ENCODE measurements around the gene ALKBH5. TPM values are rescaled to one million over a fixed set of nuclear protein-coding genes. Genes with fewer than 3 reads are reported as not detected.

Gene ALKBH5
- total RNA-seq, 1 donor from 2014 or later, result 124 TPM

DNA sequence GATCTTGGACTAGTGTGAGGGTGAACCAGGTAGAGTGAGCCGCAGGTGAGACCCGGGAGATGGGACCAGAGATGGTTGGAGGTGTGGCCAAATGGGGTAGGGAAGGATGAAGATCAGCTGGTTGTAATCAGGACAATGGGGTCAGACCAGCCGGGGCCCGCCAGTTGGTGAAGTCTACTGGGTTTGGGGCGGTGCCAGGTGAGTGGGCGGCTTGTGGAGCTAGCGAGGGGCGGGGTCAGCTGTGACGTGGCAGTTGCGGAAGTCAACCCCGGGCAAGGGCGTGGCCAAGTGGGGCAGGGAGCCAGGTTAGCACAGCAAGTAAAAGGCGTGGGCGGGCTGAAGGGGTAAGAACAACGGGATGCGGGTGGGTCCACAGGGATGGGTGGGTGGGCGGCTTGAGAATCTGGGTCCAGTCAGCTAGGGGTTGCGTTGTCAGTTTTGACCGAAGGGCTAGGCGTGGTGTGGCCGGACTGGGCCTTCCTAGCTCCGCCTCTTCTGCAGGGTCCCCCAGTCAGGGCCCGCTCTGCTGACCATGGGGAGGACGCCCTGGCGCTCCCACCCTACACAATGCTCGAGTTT, 25.5 kb upstream of the ALKBH5 start:
- DNase-seq, result peak; percentile 93

DNA sequence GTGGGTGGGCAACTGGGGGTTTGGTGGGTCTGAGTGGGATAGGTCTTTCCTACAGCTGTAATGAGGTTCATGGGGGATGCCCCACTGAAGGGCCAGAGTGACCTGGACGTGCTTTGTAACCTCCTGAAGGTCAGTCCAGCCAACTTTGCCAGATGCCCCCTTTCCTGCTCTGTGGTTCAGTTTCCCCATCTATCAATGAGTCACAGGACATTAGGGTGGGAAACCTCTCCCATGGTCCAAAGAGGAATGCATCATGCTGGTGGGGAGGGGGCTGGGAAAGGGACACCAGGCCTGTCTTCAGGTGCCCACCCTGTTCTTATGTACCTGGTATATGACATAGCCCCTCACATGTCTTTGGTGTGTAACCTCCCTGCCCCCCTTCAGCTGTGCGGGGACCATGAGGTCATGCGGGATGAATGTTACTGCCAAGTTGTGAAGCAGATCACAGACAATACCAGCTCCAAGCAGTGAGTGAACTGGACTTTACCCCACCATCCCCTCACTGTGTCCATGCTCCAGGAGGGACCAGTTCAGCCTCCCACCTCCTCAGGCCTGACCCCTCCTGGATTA, 24.0 kb upstream of the ALKBH5 start:
- no peak for DNase-seq

DNA sequence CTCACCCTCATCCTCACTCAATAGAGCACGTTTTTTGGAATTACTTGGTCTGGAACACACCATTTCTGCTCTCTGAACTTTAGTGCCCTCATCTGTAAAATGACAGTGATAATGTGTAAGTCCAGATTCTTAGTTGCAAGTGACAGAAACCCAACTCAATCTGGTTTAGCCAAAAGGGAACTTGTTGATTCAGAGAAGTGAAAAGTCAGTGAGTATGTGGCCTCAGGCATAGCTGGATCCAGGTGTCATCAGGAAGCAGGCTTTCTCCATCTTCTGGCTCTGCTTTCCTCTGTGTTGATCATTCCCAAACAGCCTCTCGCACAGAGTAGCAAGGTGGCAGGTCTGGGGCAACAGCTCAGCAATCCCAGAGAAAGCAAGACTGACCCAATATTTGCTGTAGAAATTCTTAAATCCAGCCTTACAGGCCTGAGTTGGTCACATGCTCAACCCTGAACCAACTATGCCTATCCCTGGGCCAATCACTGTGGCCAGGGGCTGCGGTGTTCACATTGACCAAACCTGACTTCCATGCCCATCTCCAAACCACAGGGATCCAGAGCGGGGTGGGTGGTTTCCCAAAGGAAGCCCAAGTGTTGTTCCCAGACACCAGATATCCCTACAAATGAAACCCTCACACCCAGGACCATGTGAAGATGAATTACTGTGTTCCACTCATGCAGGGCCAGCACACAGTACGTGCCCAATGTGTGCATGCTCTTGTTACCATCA, 23.3 kb upstream of the ALKBH5 start:
- DNase-seq, result no peak

- no peak for DNase-seq
These were observed 22.2 kb upstream of the ALKBH5 start for GRCh38 chr17:18161207-18162145.

DNA sequence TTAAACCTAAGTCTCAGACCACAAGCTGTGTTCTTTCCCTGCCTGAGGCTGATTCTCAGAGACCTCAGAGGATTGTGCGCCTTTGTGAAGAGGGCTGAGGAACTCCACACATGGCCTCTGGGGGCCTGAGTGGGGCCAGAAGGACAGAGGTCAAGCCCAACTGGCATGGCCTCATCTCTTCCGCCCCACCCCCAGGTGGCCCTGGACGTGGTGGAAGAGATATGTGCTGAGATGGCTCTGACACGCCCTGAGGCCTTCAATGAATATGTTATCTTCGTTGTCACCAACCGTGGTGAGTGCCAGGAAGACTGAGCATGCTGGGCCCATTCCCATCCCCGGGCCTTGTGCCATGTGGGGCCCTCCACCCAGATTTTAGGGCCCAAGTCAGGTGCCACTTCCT, 20.1 kb upstream of the ALKBH5 start:
- DNase-seq, result no peak

GRCh38 chr17:18166894-18167293, 16.7 kb upstream of the ALKBH5 start:
- no peak for DNase-seq

DNA sequence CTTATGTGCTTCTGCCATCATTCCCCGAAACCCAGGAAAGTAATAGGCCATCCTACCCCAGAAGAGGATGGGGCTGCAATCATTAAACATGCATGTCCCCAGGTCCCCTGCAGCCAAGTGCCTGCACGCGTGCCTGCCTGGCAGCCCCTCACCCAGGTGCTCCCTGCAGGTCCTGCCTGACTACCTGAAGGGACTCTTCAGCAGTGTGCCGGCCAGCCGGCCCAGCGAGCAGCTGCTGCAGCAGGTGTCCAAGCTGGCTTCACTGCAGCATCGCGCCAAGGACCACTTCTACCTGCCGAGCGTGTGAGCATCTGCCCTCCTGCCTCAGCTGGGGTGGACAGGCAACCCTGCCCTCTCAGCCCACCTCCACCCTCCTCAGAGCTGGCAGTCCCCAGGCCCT, 16.2 kb upstream of the ALKBH5 start:
- no peak for DNase-seq

DNA sequence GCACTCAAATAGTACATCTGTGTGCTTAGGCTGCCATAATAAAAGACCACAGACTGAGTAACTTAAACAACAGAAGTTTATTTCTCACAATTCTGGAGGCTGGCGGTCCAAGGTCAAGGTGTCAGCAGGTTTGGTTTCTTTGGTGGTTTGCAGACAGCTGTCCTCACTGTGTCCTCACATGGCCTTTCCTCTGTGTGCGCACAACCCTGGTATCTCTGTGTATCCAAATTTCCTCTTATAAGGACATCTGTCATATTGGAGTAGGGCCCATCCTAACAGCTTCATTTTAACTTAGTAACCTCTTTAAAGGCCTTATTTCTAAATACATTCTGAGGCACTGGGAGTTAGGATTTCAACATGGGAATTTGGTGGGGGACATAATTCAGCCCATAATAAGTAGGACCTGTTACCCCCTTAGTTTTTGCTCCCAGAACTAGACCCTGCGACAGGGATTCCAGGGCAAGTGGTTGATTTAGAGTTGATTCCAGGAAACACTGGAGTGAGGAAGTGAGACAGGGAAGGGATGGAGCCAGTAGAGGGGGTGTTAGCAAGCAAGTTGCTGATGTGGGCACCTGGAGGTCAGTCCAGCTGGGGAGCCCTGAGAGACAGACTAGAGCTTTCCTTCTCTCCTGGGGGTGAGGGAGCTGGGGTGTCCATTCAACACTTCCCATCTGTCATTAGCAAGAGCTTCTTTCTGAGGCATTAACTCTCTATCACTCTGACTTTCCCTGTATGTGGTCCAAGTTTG, 10.9 kb upstream of the ALKBH5 start:
- DNase-seq, result no peak

DNA sequence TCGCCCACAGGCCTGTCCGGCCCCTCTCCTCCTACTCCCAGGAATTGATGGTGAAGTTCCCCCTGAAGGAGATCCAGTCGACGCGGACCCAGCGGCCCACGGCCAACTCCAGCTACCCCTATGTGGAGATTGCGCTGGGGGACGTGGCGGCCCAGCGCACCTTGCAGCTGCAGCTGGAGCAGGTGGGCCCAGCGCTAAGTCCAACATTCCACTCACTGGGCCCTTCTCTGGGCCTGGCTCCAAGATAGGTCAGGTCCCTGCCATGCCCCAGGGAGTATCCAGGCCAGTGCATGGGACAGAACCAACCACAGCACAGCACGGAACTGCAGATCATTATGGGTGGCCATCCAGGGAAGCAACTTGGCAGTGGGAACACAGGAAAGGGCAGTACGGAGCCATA, 9.9 kb upstream of the ALKBH5 start:
- no peak for DNase-seq

- DNase-seq, result no peak
These were observed 7.5 kb upstream of the ALKBH5 start for GRCh38 chr17:18176176-18176575.

GRCh38 chr17:18177133-18177532, 6.5 kb upstream of the ALKBH5 start:
- DNase-seq, result no peak

DNA sequence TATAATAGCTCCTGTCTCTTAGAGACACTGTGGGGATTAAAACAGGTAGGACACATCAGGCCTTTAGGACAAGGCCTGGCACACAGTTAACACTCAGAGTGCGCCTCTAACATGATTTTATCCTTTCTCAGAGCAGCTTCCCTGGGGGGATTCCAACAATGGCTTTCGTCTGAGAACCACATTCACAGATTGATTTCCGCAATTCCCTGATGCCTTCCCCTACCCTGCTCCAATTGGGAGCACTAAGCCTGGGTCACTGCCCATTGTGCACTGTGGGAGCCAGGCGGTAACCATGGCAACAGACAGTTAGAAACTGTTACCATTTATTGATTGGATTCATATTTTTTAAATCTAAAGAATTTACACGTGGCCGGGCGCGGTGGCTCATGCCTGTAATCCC, 5.9 kb upstream of the ALKBH5 start:
- no peak for DNase-seq

DNA sequence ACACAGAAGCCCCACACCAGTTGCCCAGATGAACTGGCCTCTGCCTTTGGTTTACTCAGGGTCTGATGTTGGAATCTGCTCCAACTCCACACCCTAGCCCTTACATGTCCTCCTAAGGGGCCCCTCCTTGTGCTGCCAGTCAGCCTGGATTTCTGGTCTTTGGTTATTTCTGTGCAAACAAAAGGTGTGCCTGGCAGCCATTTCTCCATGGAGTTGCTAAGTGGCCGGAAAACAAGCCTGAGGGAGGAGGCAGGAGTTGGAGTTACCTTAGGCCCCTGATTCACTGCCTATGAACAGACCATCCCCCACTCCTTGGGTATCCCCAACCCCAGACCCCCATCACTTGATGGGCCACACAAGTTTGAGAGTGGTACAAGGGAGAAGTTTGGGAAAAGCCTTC, 4.4 kb upstream of the ALKBH5 start:
- no peak for DNase-seq

- DNase-seq, result no peak
These were observed 3.8 kb upstream of the ALKBH5 start for GRCh38 chr17:18179804-18180203.

DNA sequence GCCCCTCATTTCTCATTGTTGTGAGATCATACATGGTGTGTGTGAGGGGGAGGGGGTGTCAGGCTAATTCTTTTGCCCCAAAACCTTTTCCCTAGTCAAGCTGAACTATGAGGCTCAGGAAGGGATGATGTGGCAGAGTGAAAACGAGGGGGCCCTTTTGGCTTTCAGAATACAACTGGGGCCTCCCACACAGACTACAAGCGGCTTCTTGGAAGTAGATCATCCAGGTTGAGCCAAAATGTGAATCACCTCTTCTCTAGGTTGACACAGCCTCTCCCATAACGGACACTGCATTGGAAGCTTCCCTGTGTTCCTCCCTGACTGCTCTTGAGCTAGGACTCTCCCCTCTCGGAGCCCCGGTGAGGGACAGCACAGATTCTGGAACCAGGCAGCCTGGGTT, 2.3 kb upstream of the ALKBH5 start:
- DNase-seq, result peak; percentile 73

- DNase-seq, result peak; percentile 56
These were observed 1.3 kb upstream of the ALKBH5 start for GRCh38 chr17:18182110-18182977.

- no peak for DNase-seq
These were observed 672 bp upstream of the ALKBH5 start for GRCh38 chr17:18182978-18183333.

GRCh38 chr17:18184143-18185031, 759 bp downstream of the ALKBH5 start:
- DNase-seq, result peak; percentile 48

DNA sequence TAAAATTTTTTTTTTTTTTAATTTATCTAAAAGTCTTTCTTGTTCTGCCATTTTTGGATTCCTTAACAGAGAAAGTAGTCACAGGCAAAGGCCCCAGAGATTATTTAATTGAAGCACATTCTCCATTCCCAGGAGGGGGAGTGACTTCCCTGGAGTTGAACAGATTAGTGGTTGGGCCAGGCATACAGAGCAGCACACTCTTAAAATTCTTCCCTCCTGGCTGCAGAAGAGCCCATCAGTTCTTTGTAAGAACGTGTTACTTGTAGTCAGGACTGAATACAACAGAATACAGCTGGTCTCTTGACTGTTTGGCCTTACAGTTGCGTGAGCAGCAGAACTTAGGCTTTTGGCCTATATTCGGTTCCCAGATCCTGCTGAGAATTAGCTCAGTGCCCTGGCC, 1.8 kb downstream of the ALKBH5 start:
- peak; percentile 41 for DNase-seq
